GM12878 (cell line): Measurements from ENCODE around the gene VEPH1. TPM values are rescaled to one million over a fixed set of nuclear protein-coding genes. Genes with fewer than 3 reads are reported as not detected.

ENCODE experiments used
- ATAC-seq: fragments of 200-7000 bp; cut with Tn5 transposase; 3 replicates; pipeline ENCODE4 v1.9.1; 2020; ENCODE audit warnings: mild to moderate bottlenecking, moderate library complexity
- BruUV-seq: library from RNA; stranded (reverse); fragments of 400-500 nt; replicated peaks from 2 replicates; lab custom pipeline; 2021; lab: Mats Ljungman, UMichigan
- CTCF ChIA-PET: fragments of 300-600 bp; sonication (Branson Sonifier 250); formaldehyde crosslinking; extraction: SDS; loops from one replicate; lab custom pipeline; 2021; ENCODE audit warnings: inconsistent platforms; lab: Yijun Ruan, JAX
- POLR2A ChIA-PET: fragments of 350-600 bp; formaldehyde crosslinking; extraction: SDS; loops from one replicate; lab custom pipeline; 2021; ENCODE audit warnings: inconsistent platforms; lab: Charles Lee
- RAD21 ChIA-PET: fragments of 300-600 bp; sonication (Branson Sonifier 250); formaldehyde crosslinking; loops from one replicate; lab custom pipeline; 2023; ENCODE audit warnings: antibody characterized with exemption; ENCODE audit not compliant: unreplicated experiment; lab: Charles Lee
- SMC1A ChIA-PET: fragments of 300-600 bp; sonication (Branson Sonifier 250); formaldehyde crosslinking; loops from one replicate; lab custom pipeline; 2023; ENCODE audit not compliant: unreplicated experiment, uncharacterized antibody; lab: Charles Lee
- DNase-seq: peaks from one replicate; pipeline ENCODE4 v3.0.0-alpha.2; 2011; ENCODE audit warnings: low read depth, low spot score
- FAIRE-seq: peaks from 3 replicates; lab custom pipeline; 2011; peaks lifted over from hg19 to GRCh38; lab: Jason Lieb, UNC
- H2AFZ ChIP-seq: 2 replicates; pipeline ENCODE4 v1.6.0; 2011; ENCODE audit warnings: low read depth, low read length, control low read depth; ENCODE audit not compliant: control insufficient read depth
- H3K27ac ChIP-seq: 2 replicates; pipeline ENCODE4 v1.5.1; 2011; ENCODE audit warnings: control low read depth; ENCODE audit not compliant: control insufficient read depth, insufficient read depth
- H3K27me3 ChIP-seq, 2 experiments: replicated peaks in 1 of 2; 2 replicates each; pipeline versions ENCODE4 v1.6.0 to v1.6.1; 2011; ENCODE audit warnings: low read length in 1 of 2; ENCODE audit not compliant: control insufficient read depth in 2 of 2, insufficient read depth in 2 of 2
- H3K36me3 ChIP-seq, 2 experiments: 2 replicates each; pipeline ENCODE4 v1.5.1; 2011; ENCODE audit warnings: low read length in 1 of 2; ENCODE audit not compliant: control insufficient read depth in 2 of 2, insufficient read depth in 2 of 2
- H3K4me1 ChIP-seq: 2 replicates; pipeline ENCODE4 v1.6.1; 2011; ENCODE audit warnings: mild to moderate bottlenecking, low read length, moderate library complexity, mixed read lengths; ENCODE audit not compliant: control insufficient read depth, insufficient read depth
- H3K4me2 ChIP-seq: 2 replicates; pipeline ENCODE4 v1.6.0; 2011; ENCODE audit warnings: control low read depth; ENCODE audit not compliant: control insufficient read depth, insufficient read depth
- H3K4me3 ChIP-seq: fragments of 200-600 bp; sonication (generic); 2 replicates; pipeline ENCODE4 v1.5.1; 2016
- H3K79me2 ChIP-seq: 2 replicates; pipeline ENCODE4 v1.6.0; 2011; ENCODE audit warnings: low read length; ENCODE audit not compliant: control insufficient read depth, insufficient read depth
- H3K9ac ChIP-seq: 2 replicates; pipeline ENCODE4 v1.8.0; 2011; ENCODE audit warnings: low read length, control low read depth, mixed read lengths; ENCODE audit not compliant: control insufficient read depth, insufficient read depth
- H3K9me3 ChIP-seq: replicated peaks from 3 replicates; pipeline ENCODE4 v1.5.1; 2011; ENCODE audit warnings: mild to moderate bottlenecking, low read length; ENCODE audit not compliant: control insufficient read depth, insufficient read depth
- H4K20me1 ChIP-seq: 2 replicates; pipeline ENCODE4 v1.6.0; 2011; ENCODE audit not compliant: control insufficient read depth, insufficient read depth
- KDM1A ChIP-seq: fragments of 200-600 bp; sonication (generic); IDR thresholded peaks from 2 replicates; pipeline ENCODE4 v1.6.1; 2016; ENCODE audit warnings: borderline replicate concordance
- RBBP5 ChIP-seq: fragments of 200-600 bp; sonication (generic); conservative IDR thresholded peaks from 2 replicates; pipeline ENCODE4 v1.6.1; 2016
- SREBF2 ChIP-seq: IDR thresholded peaks from 2 replicates; pipeline ENCODE4 v1.6.1; 2012; ENCODE audit warnings: mild to moderate bottlenecking, low read length
- STAT1 ChIP-seq: fragments of 450-650 bp; conservative IDR thresholded peaks from 2 replicates; pipeline ENCODE4 v1.6.1; 2014; ENCODE audit warnings: antibody characterized with exemption, mild to moderate bottlenecking
- TAF1 ChIP-seq: IDR thresholded peaks from 2 replicates; pipeline ENCODE4 v1.6.1; 2011; ENCODE audit warnings: mild to moderate bottlenecking, low read depth, low read length, borderline replicate concordance
- ZNF384 ChIP-seq: IDR thresholded peaks from 2 replicates; pipeline ENCODE4 v1.6.1; 2012; ENCODE audit warnings: low read depth, mild to moderate bottlenecking, low read length, improper control_type of control experiment, borderline replicate concordance
- ZNF687 ChIP-seq: fragments of 450-650 bp; IDR thresholded peaks from 2 replicates; pipeline ENCODE4 v1.6.1; 2017; ENCODE audit warnings: mild to moderate bottlenecking, moderate library complexity
- WGBS: methylation state at CpG from one replicate; pipeline ENCODE4 v1.1.6; 2016; ENCODE audit warnings: low lambda C conversion rate; ENCODE audit not compliant: insufficient replicate concordance, insufficient coverage; ENCODE audit errors: missing lambda C conversion rate; 5-methylcytosine and 5-hydroxymethylcytosine counted together
- in situ Hi-C: fragments of 300-500 bp; cut with MboI; formaldehyde crosslinking; loops from 9 replicates; pipeline ENCODE4 v1.14.3; 2018; ENCODE audit warnings: mixed read lengths
- intact Hi-C: fragments of 100-400 bp; cut with micrococcal nuclease; formaldehyde crosslinking; loops from one replicate; pipeline ENCODE4 v1.14.2; 2022; ENCODE audit not compliant: unreplicated experiment
- polyA plus RNA-seq, 11 experiments: library from polyadenylated mRNA; depleted of rRNA in 4 of 11; unstranded in 6 of 11; stranded (reverse) in 5 of 11; fragments of >200 nt; fragmentation: Nextera tagmentation in 4 of 11; fragmentation: Illumina TruSeq in 1 of 11; extraction: Ambion mirVana in 4 of 11; extraction: Trizol in 1 of 11; gene quantifications; 1 replicate in 1 of 11; 2 replicates in 10 of 11; pipeline versions ENCODE4 v1.2.1 to v1.2.3, GENCODE V29; 2011 to 2016; ENCODE audit warnings: inconsistent platforms in 2 of 11, missing spikeins in 2 of 11, low read depth in 1 of 11
- total RNA-seq, 4 experiments: library from RNA; depleted of rRNA in 3 of 4; stranded (reverse); fragments of >200 nt in 3 of 4; fragmentation: Illumina TruSeq in 1 of 4; extraction: Trizol in 1 of 4; gene quantifications; 2 replicates each; pipeline versions ENCODE4 v1.2.1 to v1.2.3, GENCODE V29; 2013 to 2021

The VEPH1 gene
- total and polyA plus RNA-seq, 10 of the 15 experiments (the other 5 are each of a cell fraction or from before 2014, with no cell fraction given) = 0.04 to 0.26 (median 0.17) TPM; not detected in 7

DNA sequence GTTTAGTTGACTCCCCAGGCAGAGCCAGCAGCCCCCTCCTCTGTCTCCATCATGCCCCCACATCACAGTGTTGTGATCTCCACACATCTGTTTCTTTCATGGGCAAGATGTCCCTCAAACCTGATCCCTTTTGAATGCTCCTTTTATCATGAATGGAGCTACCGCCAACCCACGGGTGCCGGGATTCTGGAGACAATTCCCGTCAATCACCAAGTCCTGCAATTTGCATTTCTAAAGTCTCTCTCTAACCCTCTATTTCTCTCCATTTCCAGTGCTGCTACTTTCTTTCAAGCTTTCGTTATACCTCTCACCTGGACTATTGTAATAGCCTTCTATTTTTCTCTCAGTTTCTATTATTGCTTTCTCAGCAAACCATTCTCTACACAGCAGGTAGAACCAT lies 253.6 kb downstream of the VEPH1 start:
- no peak for FAIRE-seq

More for the DNA sequence above, 253.6 kb downstream of the VEPH1 start:
- SMC1A ChIA-PET = interaction anchor here (0.9 kb wide), 1 partner anchor 45 kb away, joined by 3 read pairs; no protein-coding TSS in a partner anchor
- Histone ChIP-seq H2AFZ (no peak overlapping the region), H3K27ac (no peak overlapping the region), H4K20me1 (no peaks in the 10 kb centered on the region), H3K27me3 (no peaks in the 10 kb centered on the region), H3K4me2 (no peak overlapping the region), H3K4me3 (no peak overlapping the region), H3K9ac (no peak overlapping the region), H3K4me1 (no peaks in the 10 kb centered on the region), H3K9me3 (no peaks in the 10 kb centered on the region), H3K36me3 (no peaks in the 10 kb centered on the region), H3K79me2 (no peaks in the 10 kb centered on the region)
- intact Hi-C loops = loop anchor here (10.0 kb wide), 1 partner anchor 245 kb away; no protein-coding TSS in a partner anchor
- CTCF ChIA-PET = no interaction called here
- WGBS = 75% methylated on average over 5 of the region's 5 CpGs
- RAD21 ChIA-PET = no interaction called here
- ATAC-seq (no peak), DNase-seq (no peak)
- BruUV-seq = no TSS peak
- TF ChIP-seq KDM1A (no peak), STAT1 (no peak), ZNF687 (no peak), SREBF2 (no peak), ZNF384 (no peak), RBBP5 (no peak), TAF1 (no peak)
- POLR2A ChIA-PET = no interaction called here
- in situ Hi-C loops = no loop called here
